HS-27A (cell line): ENCODE results near the gene ADGRD1.

Experiments used
- DNase-seq: peaks from one replicate; pipeline ENCODE4 v3.0.0-alpha.2; 2012; ENCODE audit warnings: low read depth, missing footprints

Gene ADGRD1

DNA sequence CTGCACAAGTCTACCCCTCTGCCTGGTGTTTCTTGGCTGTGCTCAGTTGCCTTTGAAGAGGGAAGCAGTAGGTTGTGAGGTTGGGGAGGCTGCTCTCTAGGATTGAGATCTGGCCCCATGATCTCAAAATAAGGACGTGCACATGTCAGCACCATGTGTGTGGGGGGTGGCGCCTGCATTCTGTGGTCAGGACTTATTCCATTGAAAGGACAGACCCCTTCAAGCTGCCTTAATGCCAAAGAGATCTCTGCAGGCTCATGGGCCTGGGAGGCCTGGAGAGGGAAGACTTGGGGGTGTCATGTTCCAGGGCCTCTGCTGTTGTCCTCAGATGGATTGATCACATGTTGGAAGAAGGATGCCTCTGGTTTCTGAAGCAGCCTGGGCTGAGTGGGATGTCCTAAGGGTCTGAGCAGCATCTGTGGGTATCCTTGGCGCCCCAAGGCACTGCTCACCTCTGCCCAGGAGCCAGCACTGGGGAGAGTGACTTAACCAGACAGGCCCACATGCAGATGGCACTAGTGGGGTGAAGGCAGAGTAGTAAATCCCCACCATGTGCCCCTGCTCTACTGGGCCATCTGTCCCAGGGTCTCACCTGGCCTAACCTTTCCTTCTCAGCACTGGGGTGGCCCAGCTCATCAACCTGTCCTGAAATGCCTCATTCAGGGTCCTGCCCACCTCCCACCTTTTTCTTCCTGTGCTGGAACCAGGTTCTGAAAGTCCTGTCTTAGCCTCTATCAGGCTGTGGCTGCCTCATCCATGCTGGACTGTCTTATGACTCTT lies 118.9 kb downstream of the ADGRD1 start:
- no peak for DNase-seq

DNA sequence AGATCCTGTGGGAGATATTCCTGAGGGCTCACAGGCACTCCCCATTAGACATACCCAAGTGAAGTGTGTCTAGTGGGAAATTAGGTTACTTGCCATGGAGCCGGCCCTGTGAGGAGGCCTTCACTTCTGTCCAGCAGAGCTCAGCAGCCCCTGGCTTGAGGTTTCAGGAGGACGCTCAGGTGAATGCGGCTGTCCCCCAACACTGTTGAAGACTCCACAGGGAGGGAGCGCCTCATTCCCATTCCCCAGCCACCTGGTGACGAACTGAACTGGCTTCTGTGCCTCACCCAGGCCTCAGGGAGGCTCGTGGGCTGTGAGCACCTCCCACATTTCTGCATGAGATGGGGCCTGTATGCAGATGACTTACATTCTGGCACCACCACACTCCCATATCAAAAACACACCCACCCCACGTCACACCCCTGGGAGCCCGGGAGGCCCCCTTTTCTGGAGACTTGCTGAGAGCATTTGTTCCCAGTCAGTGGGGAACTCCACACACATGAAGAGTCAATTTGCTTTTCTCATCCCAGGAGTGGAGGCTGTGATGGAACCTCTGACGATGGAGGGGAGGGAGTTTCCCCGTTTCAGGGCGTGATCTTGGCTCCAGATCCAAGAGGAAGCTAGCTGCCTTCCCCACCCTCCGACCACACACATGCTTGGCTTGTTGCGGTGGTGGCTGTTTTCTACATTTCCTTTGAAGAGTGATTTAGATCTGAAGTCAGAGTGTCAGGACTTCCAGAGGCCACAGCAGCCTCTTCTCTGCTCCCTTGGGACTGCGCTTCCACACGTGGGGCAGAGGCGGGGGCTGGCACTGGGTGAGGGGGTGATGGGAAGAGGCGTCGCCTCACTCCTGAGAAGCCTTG lies 120.7 kb downstream of the ADGRD1 start:
- DNase-seq = no peak

DNA sequence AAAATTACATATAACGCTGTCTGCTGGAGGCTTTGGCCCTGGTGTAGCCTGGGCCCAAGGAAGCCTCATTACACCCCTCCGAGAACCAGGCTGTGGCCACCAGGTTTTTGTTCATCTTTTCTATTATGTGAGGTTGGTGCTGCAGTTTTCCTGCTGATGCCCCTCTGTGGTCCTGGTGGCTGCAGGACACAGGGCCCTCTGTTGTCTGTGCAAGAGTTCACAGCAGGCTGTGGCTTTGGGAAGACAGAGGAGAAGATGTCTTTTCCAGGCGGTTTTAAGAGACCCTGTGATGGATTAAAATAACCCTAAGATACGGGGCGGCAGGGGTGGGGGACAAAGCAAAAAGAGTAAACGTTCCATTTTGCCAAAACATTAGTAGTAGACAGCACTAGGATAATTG lies 121.5 kb downstream of the ADGRD1 start:
- no peak for DNase-seq

DNA sequence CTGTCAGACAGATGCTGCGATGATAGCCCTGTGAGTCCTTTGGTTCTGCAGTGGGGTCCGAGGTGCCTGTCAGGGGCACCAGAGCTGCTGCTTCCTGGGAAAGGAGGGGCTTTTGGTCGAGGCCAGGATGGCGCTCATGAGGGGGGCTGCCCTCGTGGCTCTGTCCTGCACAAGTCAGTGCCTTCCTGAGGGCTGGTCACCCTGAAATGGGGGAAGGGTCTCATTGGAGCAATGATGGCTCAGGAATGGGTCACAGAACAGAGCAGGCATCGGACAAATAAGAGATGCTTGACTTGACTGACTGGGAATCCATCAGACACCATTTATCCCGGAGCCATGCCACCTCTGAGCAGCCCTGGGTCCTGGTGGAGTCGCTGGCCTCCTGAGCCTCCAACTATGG lies 121.9 kb downstream of the ADGRD1 start:
- DNase-seq = no peak

DNA sequence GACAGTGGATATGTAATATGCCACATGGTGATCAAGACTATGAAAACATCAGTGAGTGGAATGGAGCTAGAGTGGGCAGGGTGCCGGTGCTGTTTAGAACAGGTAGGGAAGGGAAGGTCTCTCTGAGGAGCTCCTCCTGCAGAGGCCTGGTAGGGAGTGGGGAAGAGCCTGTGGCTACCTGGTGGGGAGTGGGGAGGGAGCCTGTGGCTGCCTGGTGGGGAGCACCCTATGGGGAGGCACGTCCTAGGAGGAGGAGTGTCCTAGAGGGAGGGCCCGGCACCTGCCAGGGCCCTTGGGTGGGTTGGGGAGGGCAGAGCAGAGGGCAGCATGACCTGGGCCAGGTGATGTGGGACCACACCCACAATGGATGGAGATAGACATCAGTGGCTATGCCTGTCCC lies 122.6 kb downstream of the ADGRD1 start:
- DNase-seq = no peak

DNA sequence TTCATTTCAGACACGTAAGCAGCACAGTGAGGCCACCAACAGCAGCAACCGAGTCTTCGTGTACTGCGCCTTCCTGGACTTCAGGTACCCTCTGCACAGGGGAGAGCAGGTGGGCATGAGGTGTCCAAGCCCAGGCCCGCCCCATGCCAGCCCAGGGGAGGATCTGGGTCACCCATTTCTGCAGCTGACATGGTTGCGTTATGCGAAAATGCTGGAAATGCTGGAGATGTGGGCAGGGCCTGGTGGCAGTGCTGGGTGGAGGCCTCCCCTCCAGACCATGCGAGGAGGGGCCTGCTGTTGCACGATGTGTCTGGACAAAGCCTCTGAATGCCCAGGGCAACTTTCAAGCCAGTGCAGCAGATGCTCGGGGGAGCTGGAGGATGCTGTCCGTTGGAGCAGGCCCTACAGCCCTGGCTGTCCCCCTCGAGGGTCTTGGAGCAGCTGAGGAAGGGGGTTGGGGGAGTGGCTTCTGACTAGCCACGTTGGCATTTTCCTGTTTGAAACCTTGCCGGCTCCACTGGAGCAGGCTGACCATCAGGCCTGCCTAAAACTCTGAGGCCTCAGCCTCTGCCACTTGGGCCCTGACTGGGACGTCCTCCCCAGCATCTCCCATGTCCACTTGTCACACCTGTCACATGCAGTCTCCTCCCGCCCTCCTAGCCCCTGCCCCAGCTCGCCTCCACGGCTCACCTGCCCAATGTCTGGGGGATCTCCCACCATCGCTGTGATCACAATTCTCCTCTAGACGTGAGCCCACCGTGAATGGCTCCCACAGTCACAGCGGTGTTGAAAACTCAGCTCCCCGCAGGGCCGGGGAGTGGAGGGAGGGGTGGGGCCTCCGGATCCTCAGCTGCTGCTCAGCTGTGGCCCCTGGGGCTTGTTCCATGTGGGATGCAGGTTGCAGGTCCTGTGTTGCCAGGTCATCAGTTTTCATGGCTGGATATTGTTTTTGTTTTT lies 123.4 kb downstream of the ADGRD1 start:
- DNase-seq = no peak

DNA sequence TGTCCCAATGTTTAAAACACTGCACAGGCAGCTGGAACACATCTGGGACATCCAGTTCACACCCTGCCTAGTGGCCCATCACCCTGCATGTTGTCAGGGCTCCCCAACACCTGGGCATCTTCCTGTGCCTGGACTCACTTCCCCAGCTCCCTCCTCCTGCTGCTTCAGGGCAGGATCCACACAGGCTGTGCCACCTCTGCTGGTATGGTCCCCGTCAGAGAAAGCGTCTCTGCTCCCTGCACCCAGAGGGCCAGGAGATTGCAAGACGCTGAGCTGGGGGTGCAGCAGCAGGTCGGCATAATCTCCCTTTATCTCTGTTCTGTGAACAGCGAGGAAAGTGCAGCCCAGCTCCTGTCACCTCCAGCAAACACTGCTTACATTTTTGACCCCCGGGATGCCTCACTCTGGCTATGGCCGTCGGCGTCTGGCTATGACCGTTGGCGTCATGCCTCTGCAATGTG lies 124.3 kb downstream of the ADGRD1 start:
- no peak for DNase-seq

DNA sequence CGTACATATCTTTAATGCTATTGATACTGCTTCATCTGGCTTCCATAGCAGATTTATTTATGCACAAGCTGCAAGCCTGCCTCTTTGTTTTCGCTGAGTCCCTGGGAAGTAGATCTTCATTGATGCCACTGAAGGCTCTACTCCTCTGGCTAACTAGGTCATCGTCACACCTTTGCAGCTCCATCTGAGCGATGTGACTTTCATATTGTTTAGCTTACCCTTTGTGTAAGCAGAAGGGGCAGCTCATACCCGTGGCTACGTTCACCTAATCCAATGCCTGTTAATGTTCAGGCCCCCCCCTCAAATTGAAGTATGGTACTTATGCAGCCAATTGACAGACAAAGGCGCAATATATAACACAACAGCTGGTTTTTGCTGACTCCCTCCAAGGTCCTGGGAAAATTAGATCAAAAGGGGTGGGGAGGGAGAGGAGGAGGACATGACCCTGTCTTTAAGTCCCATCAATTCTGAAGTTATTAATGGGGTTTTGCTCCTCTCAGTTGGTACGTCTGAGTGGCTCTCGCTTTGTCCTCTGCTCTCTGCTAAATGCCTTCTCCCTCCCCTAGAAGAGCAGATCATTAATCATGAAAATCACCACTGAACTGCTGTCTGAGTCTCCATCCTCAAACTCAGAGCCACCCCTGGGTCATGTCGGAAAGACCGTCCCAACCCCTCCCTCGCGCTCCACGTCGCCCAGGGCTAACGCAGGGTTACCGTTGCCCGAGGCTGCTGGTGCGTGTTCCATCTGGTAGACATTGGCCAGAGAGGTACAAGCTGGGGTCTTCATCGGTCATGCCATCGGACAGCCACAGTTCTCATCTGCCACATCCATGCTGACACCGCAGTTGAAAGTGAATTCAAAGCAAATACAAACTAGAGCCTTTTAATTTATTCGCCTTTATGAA lies 128.8 kb downstream of the ADGRD1 start:
- DNase-seq = no peak

DNA sequence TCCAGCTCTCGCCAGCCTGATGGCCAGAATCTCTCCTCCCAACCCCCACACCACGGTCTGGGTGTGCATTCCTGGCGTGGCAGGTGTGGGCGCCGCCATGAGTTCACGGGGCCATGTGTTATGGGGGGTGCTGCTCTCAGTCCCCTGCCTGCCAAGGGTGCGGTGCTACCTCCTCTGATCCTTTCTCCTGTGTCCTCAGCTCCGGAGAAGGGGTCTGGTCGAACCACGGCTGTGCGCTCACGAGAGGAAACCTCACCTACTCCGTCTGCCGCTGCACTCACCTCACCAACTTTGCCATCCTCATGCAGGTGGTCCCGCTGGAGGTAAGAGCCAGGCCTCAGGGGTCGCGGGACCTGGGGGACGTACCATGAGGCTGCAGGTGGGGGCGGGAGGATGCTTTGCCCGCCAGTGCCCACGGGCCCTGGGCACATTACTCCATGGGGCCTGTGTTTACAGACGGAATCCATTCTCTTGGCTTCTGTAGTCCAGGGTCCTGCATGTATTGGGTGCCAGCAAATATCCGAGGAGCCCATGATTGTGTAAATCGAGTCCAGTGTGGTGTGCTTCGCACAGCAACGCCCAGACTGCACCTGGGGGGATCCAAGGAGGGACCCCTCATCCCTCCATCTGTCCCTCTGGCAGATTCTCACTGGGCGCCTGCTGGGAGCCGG lies 130.8 kb downstream of the ADGRD1 start:
- DNase-seq = no peak

DNA sequence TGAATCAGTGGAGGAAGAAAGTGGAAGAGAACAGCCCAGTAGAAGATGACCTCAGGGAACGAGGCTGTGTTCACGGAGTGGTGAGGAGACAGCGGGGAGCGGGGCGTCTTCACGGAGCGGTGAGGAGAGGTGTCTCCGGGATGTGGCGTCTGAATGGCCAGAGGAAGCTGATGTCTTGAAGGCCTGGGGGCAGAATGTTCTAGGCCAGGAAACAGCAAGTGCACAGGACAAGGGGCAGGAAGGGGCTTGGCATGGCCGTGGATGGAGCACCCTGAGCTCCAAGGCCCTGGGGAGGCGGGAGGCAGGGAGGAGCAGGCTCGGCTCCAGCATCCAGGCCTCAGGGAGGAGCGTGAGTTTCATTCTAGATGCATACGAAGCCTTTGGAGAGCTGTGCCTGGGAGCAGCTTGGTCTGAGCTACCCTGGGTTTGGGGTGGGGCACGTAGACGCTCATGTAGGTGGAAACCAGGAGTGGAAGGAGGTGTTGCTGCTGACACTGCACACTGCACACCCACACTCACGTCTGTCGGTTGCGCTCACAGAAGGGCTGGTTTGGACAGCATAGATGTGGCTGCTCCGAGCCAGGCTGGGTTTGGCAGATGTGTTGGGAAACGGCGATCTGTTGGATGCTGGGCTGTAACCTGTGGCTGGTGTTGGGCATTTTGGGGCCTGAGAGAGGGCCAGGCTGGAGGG lies 131.6 kb downstream of the ADGRD1 start:
- no peak for DNase-seq

DNA sequence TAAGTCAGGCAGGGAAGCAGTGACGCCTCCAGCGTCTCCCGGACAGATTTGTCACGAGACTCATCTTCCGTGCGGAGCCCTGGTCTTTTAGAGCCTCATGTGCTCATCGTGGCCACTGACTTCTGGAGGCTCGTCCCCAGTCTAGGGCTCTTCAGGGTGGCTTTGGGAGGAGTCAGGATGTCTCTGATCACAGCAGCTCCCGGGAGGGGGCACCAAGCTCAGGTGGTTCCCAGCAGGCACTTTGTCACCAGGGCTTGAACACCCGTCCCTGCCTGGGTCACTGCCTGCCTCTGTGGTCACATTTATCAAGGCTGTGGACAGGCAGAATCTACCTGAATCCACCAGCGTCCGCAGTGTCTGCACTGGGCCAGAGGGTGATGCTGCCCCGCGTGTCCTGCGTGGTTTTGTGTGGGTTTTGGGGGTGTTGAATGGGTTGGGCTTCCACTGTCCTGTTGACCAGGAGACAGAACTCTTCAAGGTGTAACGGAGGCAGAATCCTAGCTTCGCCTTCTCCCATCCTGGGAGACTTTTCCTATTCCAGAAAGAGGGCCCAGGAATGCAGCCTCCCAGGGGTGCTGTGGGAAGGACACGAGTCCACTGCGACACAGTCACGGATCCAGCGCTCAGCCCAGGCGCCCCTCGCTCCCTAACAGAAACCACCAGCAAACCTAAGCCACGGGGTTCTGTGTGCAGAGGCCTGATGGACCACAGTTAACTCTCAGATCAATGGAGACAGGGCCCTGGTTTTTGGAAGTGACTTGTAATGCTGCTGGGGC lies 132.3 kb downstream of the ADGRD1 start:
- no peak for DNase-seq

DNA sequence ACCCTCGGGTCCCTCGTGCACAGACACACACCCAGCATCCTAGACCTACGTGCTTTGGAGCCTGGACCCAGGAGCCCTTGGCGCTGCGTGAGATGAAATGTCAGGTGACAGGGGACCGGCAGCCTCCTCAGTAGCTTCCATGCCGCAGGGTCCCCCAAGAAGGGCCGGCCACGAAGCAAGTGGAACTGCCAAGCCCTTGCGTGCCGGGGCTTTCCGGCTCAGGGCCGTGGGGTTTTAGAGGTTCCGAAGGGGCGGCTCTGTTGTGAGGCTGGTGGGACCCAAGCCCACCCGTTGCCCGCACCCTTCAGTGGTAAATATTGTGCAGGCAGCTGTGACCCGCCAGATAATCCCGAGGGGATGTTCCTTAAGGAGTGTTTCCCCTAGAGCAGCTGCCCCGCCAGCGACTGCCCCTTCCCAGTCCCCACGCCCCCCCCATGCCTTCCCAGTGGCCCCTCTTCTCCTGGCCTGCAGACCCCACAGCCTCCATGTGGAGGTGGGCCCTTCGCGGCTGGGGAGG lies 133.7 kb downstream of the ADGRD1 start:
- no peak for DNase-seq

DNA sequence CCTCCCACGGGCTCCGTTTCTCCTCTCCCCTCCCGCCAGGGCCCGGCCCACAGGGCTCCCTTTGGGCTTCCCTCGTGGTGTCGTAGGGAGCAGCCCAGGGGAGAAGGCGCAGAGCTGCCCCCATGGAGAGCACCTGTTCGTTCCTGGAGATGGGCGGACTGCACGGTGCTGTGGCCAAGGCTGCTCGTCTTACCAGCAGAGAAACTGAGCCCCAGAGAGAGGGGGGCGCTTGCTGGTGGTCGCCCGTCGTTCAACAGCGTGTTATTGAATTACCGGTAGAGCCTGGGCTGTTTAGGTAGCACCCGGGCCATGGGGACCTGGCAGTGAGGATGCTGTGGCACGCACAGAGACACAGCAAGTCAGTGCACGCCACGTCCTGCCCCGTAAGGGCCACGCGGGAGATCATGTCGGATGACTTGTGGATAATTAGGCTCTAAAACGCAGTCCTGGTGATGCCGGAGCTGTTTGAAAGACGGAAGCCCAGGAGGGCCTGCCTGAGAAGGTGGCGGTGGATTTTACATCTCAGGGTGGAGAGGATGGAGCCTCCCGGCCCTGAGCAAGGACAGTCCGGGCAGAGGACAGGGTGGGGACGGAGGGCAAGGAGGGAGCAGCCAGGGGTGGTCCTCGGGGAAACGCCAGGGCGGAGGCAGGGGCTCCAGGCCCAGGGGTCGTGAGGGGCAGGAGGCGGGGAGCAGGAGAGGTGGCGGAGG lies 134.4 kb downstream of the ADGRD1 start:
- DNase-seq = no peak

DNA sequence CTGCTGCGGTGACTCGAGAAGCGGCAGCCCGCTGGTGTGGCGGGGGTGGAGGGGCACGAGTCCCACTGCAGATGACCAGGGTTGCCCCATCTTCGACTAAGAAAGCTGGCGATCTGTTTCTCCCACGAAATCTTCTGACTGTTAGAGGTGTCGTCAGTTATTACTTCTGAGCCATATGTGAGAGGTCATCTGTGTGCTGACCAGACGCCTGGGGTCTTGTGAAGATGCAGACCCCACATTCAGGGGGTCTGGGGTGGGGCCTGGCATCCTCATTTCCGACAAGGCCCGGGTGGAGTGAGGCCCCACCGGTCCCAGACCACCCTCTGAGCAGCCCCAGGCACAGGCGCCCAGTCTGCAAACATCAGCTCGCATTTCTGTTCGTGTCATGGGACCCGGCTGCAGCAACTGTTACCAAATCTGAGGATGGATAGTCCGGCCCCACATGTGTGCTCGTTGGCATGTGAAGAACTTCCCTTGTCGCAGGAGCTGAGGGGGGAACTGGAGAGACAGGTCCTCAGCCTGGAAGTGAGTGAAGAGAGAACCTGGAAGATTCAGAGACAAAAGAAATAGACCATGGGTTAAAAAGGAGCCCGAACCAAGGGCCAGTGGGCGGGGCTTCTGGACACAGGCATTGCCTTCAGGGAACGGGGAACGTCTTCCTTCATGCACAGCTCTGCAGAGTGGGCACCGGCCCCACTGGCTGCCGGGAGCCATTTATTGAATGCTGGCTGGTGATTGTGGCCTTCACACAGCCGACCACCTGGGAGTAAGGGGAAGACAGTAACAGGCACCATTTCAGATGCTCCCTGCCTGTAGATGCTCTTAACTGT lies 135.2 kb downstream of the ADGRD1 start:
- no peak for DNase-seq

DNA sequence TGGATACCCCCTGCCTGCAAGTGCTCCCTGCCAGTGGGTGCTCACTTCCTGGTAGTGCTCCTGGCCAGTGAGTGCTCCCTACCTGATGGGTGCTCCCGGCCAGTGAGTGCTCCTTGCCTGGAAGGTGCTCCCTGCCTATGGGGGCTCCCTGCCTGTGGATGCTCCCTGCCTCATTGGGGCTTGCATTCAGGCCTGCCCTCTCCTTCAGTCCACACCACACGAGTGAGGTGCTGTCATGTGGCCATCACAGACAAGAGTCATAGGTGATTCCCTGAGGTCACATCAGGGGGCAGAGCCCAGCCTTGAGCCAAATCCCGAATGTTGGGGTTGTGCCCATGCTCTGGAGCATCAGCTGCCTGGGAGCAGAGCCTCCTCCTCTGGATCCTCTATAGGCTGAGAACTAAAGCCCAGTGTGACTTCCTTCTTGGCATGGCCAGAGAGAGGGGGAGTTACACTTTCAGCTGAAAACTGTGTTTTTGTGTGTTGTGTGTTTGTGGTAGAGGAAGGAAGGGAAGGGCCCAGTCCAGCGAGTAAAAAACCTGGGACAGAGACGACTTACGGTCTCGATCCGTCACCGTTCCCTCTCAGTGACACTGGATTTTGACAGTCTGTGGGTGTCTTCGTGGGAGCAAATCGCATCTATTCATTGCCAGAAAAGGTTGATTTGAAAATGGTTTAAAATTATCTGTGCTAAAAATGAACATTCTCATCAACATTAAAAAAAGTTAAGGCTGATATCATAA lies 136.0 kb downstream of the ADGRD1 start:
- DNase-seq = no peak
